Measurements from ENCODE around the gene KCNAB1. TPM values are rescaled to one million over a fixed set of nuclear protein-coding genes. Genes with fewer than 3 reads are reported as not detected.

The KCNAB1 gene
- total and polyA plus RNA-seq, 4 donors: 0.76 to 2.8 (median 1.0) TPM

GRCh38 chr3:156418428-156418827, 298.1 kb downstream of the KCNAB1 start:
- Histone ChIP-seq H3K9ac (ENCODE audit: low read depth in 1 of 2, low read length in 2 of 2) (no peak overlapping the region), H3K4me3 (ENCODE audit: low read depth in 1 of 3, low read length in 3 of 3) (no peak overlapping the region), H3K36me3 (ENCODE audit: control insufficient read depth in 4 of 4, insufficient read depth in 3 of 4, low read depth in 1 of 4, low read length in 3 of 4) (no peaks in the 10 kb centered on the region), H3K4me1 (ENCODE audit: control insufficient read depth in 4 of 4, insufficient read depth in 4 of 4, low read length in 3 of 4) (no peaks in the 10 kb centered on the region), H3K27ac (ENCODE audit: low read depth in 1 of 2, low read length in 2 of 2) (no peak overlapping the region), H3K27me3 (ENCODE audit: control insufficient read depth in 4 of 4, insufficient read depth in 4 of 4, low read length in 3 of 4) (no peaks in the 10 kb centered on the region), H3K9me3 (ENCODE audit: control insufficient read depth in 4 of 4, low read length in 3 of 4) (no peaks in the 10 kb centered on the region)
- TF ChIP-seq NR2F2 (IDR thresholded peaks at IDR 0.05) (no peak), SP1 (IDR thresholded peaks at IDR 0.05) (no peak)
- WGBS: 82% methylated on average over 2 of the region's 2 CpGs
- no peak for DNase-seq (ENCODE audit: low spot score)

- H3K4me3 ChIP-seq (ENCODE audit: low read depth in 1 of 3, low read length in 3 of 3): no peak overlapping the region
- no peaks in the 10 kb centered on the region for H3K9me3 ChIP-seq (ENCODE audit: control insufficient read depth in 4 of 4, low read length in 3 of 4)
- no peaks in the 10 kb centered on the region for H3K4me1 ChIP-seq (ENCODE audit: control insufficient read depth in 4 of 4, insufficient read depth in 4 of 4, low read length in 3 of 4)
- no peak for DNase-seq (ENCODE audit: low spot score)
- 91% methylated on average over 4 of the region's 4 CpGs for whole genome bisulfite sequencing
- H3K36me3 ChIP-seq (ENCODE audit: control insufficient read depth in 4 of 4, insufficient read depth in 3 of 4, low read depth in 1 of 4, low read length in 3 of 4): no peaks in the 10 kb centered on the region
- no peak overlapping the region for H3K9ac ChIP-seq (ENCODE audit: low read depth in 1 of 2, low read length in 2 of 2)
- no peak overlapping the region for H3K27ac ChIP-seq (ENCODE audit: low read depth in 1 of 2, low read length in 2 of 2)
- peaks cover 0 to 3% (median 0%) of the 10 kb centered on the region in 4 donors for H3K27me3 ChIP-seq (ENCODE audit: control insufficient read depth in 4 of 4, insufficient read depth in 4 of 4, low read length in 3 of 4)
- TF ChIP-seq FOXA2 (IDR thresholded peaks at IDR 0.05): no peak
- TF ChIP-seq SP1 (IDR thresholded peaks at IDR 0.05): no peak
- no peak for TF ChIP-seq TAF1 (conservative IDR thresholded peaks at IDR 0.05)
- no peak for TF ChIP-seq GABPA (IDR thresholded peaks at IDR 0.05 in 1 of 2, conservative IDR thresholded peaks at IDR 0.05 in 1 of 2)
- TF ChIP-seq YY1 (IDR thresholded peaks at IDR 0.05): no peak
- TF ChIP-seq MAX (IDR thresholded peaks at IDR 0.05): no peak
Observed at GRCh38 chr3:156421534-156421933, 301.2 kb downstream of the KCNAB1 start.

- Histone ChIP-seq H3K9me3 (ENCODE audit: control insufficient read depth in 4 of 4, low read length in 3 of 4) (no peaks in the 10 kb centered on the region), H3K27me3 (ENCODE audit: control insufficient read depth in 4 of 4, insufficient read depth in 4 of 4, low read length in 3 of 4) (peaks cover 0 to 3% (median 0%) of the 10 kb centered on the region in 4 donors), H3K4me3 (ENCODE audit: low read depth in 1 of 3, low read length in 3 of 3) (no peak overlapping the region), H3K36me3 (ENCODE audit: control insufficient read depth in 4 of 4, insufficient read depth in 3 of 4, low read depth in 1 of 4, low read length in 3 of 4) (no peaks in the 10 kb centered on the region), H3K9ac (ENCODE audit: low read depth in 1 of 2, low read length in 2 of 2) (no peak overlapping the region), H3K27ac (ENCODE audit: low read depth in 1 of 2, low read length in 2 of 2) (no peak overlapping the region), H3K4me1 (ENCODE audit: control insufficient read depth in 4 of 4, insufficient read depth in 4 of 4, low read length in 3 of 4) (no peaks in the 10 kb centered on the region)
- TF ChIP-seq ZBTB33 (IDR thresholded peaks at IDR 0.05): no peak
- no peak for TF ChIP-seq HNF4G (IDR thresholded peaks at IDR 0.05)
- DNase-seq (ENCODE audit: low spot score): no peak
Observed at GRCh38 chr3:156424758-156425157, 304.4 kb downstream of the KCNAB1 start.

- Histone ChIP-seq H3K9me3 (ENCODE audit: control insufficient read depth in 4 of 4, low read length in 3 of 4) (no peaks in the 10 kb centered on the region), H3K4me1 (ENCODE audit: control insufficient read depth in 4 of 4, insufficient read depth in 4 of 4, low read length in 3 of 4) (no peaks in the 10 kb centered on the region), H3K9ac (ENCODE audit: low read depth in 1 of 2, low read length in 2 of 2) (no peak overlapping the region), H3K27ac (ENCODE audit: low read depth in 1 of 2, low read length in 2 of 2) (no peak overlapping the region), H3K27me3 (ENCODE audit: control insufficient read depth in 4 of 4, insufficient read depth in 4 of 4, low read length in 3 of 4) (peaks cover 0 to 3% (median 0%) of the 10 kb centered on the region in 4 donors), H3K36me3 (ENCODE audit: control insufficient read depth in 4 of 4, insufficient read depth in 3 of 4, low read depth in 1 of 4, low read length in 3 of 4) (no peaks in the 10 kb centered on the region), H3K4me3 (ENCODE audit: low read depth in 1 of 3, low read length in 3 of 3) (no peak overlapping the region)
- 85% methylated on average over 6 of the region's 6 CpGs for WGBS
- TF ChIP-seq GABPA (IDR thresholded peaks at IDR 0.05 in 1 of 2, conservative IDR thresholded peaks at IDR 0.05 in 1 of 2) (no peak), FOXA1 (IDR thresholded peaks at IDR 0.05) (no peak), REST (IDR thresholded peaks at IDR 0.05) (no peak), FOXA2 (IDR thresholded peaks at IDR 0.05) (no peak), YY1 (IDR thresholded peaks at IDR 0.05) (no peak), TAF1 (conservative IDR thresholded peaks at IDR 0.05) (no peak), HNF4A (conservative IDR thresholded peaks at IDR 0.05) (no peak), NR2F2 (IDR thresholded peaks at IDR 0.05) (no peak), ATF3 (IDR thresholded peaks at IDR 0.05) (no peak), EGR1 (IDR thresholded peaks at IDR 0.05; ENCODE audit: low read depth in 2 of 2) (no peak), CTCF (IDR thresholded peaks at IDR 0.05; ENCODE audit: low read depth, low read length, missing input control) (no peak), SP1 (IDR thresholded peaks at IDR 0.05) (no peak), HNF4G (IDR thresholded peaks at IDR 0.05) (no peak), MAX (IDR thresholded peaks at IDR 0.05) (no peak), RAD21 (IDR thresholded peaks at IDR 0.05) (no peak)
- DNase-seq (ENCODE audit: low spot score): no peak
Observed at GRCh38 chr3:156425651-156426050, 305.3 kb downstream of the KCNAB1 start.

Data from liver (tissue), 9 donors.